Panc1 (cell line): ENCODE results near the gene SECTM1. TPM values are rescaled to one million over a fixed set of nuclear protein-coding genes. Genes with fewer than 3 reads are reported as not detected.

Source experiments
- ATAC-seq: fragments of 200-7000 bp; cut with Tn5 transposase; 2 replicates; pipeline ENCODE4 v1.9.1; 2020; ENCODE audit warnings: mild to moderate bottlenecking, moderate library complexity
- BruUV-seq: library from RNA; stranded (reverse); fragments of 400-500 nt; replicated peaks from 2 replicates; lab custom pipeline; 2021; lab: Mats Ljungman, UMichigan
- CTCF ChIA-PET: fragments of 300-600 bp; sonication (Branson Sonifier 250); formaldehyde crosslinking; loops from one replicate; lab custom pipeline; 2022; ENCODE audit warnings: antibody characterized with exemption; lab: Charles Lee
- POLR2A ChIA-PET: fragments of 300-600 bp; sonication (Branson Sonifier 250); formaldehyde crosslinking; loops from one replicate; lab custom pipeline; 2022; ENCODE audit warnings: antibody characterized with exemption; lab: Charles Lee
- DNase-seq: peaks from one replicate; pipeline ENCODE4 v3.0.0-alpha.2; 2010; ENCODE audit warnings: low read depth, low spot score
- H3K27ac ChIP-seq: 2 replicates; pipeline ENCODE4 v1.5.1; 2011; ENCODE audit warnings: mild to moderate bottlenecking, low read length, inconsistent platforms
- H3K27me3 ChIP-seq: fragments of 200-500 bp; sonication (Bioruptor generic); 2 replicates; pipeline ENCODE4 v1.6.0; 2014; ENCODE audit warnings: low read length, inconsistent platforms; ENCODE audit not compliant: control insufficient read depth, insufficient read depth
- H3K36me3 ChIP-seq: fragments of 200-500 bp; sonication (Bioruptor generic); 2 replicates; pipeline ENCODE4 v1.5.1; 2014; ENCODE audit warnings: inconsistent platforms, mild to moderate bottlenecking, low read length, moderate library complexity; ENCODE audit not compliant: control insufficient read depth, insufficient read depth
- H3K4me1 ChIP-seq: 2 replicates; pipeline ENCODE4 v1.5.1; 2011; ENCODE audit warnings: inconsistent platforms, mild to moderate bottlenecking, low read length, moderate library complexity; ENCODE audit not compliant: control insufficient read depth, insufficient read depth
- H3K4me3 ChIP-seq, 2 experiments: 2 replicates each; pipeline ENCODE4 v1.5.1; 2011 to 2012; ENCODE audit warnings: low read depth in 2 of 2, low read length in 2 of 2, mild to moderate bottlenecking in 2 of 2, inconsistent platforms in 1 of 2, moderate library complexity in 1 of 2
- H3K9me3 ChIP-seq: fragments of 200-500 bp; sonication (Bioruptor generic); 2 replicates; pipeline ENCODE4 v1.5.1; 2014; ENCODE audit warnings: low read depth, mild to moderate bottlenecking, inconsistent platforms, low read length, moderate library complexity; ENCODE audit not compliant: control insufficient read depth, insufficient read depth
- POLR2AphosphoS5 ChIP-seq: IDR thresholded peaks from 2 replicates; pipeline ENCODE4 v1.6.1; 2012; ENCODE audit warnings: mild to moderate bottlenecking, low read depth, low read length, moderate library complexity
- SIN3A ChIP-seq: IDR thresholded peaks from 2 replicates; pipeline ENCODE4 v1.6.1; 2012; ENCODE audit warnings: low read depth, mild to moderate bottlenecking, low read length, moderate library complexity, borderline replicate concordance; ENCODE audit not compliant: insufficient read depth
- TCF7L2 ChIP-seq: IDR thresholded peaks from 2 replicates; pipeline ENCODE4 v1.6.1; 2011; ENCODE audit warnings: mild to moderate bottlenecking, low read depth, low read length, inconsistent platforms
- in situ Hi-C: cut with HindIII; loops from 2 replicates; pipeline ENCODE4 v1.10.0; 2016; ENCODE audit warnings: low sequenced_read_pairs, low pct_unique_long_range_greater_than_20kb
- intact Hi-C: fragments of 100-400 bp; cut with micrococcal nuclease; formaldehyde crosslinking; loops from one replicate; pipeline ENCODE4 v1.10.0; 2022; ENCODE audit not compliant: unreplicated experiment
- total RNA-seq: library from RNA; stranded (reverse); gene quantifications from one replicate; pipeline ENCODE4 v1.2.1, GENCODE V29; 2021; ENCODE audit not compliant: unreplicated experiment
- TF ChIP-seq, protein P1 (sequence below): fragments of 450-650 bp; IDR thresholded peaks from 2 replicates; pipeline ENCODE4 v1.5.1; 2017; ENCODE audit warnings: mild to moderate bottlenecking
- TF ChIP-seq, protein P2 (sequence below), 2 experiments: IDR thresholded peaks; 2 replicates each; pipeline ENCODE4 v1.6.1; 2011 to 2012; ENCODE audit warnings: low read depth in 2 of 2, control low read depth in 1 of 2, low read length in 1 of 2, mild to moderate bottlenecking in 1 of 2, moderate library complexity in 1 of 2; ENCODE audit not compliant: insufficient read depth in 1 of 2

Gene SECTM1
- total RNA-seq, 1 experiment from 2014 or later = 5.4 TPM

DNA sequence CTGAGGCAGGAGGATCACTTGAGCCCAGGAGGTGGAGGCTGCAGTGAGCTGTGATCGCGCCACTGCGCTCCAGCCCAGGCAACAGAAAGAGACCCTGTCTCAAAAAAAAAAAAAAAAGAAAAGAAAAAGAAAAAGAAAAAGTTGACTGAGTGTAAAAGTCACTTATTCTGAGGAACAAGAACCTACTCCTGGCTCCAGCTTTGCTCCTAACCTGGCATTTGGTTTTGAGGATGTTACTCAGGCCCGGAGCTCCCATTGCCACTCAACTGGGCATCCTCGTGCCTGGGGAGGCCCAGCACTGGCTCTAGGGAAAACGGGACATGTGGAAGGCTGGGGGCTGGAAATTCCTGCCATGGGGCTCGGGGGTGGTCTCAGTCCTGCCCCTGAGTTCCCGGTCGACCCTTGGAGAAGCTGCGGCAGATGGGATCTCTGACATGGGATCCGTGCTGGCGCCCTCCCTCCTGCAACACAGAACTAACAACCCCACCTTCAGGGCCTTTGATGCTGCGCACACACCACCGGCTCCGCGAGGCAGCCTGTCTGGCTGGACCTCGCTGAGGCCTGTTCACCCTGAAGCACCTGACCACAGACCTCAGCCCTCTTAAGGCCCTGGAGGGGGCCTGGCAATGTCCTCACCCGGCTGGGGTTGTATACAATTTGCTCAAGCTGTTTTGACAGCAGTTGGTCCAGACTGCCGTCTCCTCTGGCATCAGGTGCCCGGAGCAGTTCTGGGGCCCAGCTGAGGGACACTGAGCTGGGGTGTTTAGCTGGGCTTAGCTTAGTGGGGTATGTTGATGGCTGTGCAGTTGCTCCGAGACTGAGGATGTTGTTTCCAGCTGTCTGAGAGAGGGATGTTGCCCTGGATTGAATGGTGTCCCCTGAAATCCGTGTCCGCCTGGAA, 28.5 kb downstream of the SECTM1 start:
- POLR2A ChIA-PET = interaction anchor here (0.6 kb wide), 1 partner anchor 110 kb away, joined by 4 read pairs; no protein-coding TSS in a partner anchor
- Histone ChIP-seq H3K9me3 (no peaks in the 10 kb centered on the region), H3K4me3 (no peak overlapping the region), H3K36me3 (no peaks in the 10 kb centered on the region), H3K4me1 (peaks cover 18% of the 10 kb centered on the region), H3K27me3 (no peaks in the 10 kb centered on the region), H3K27ac (no peak overlapping the region)
- CTCF ChIA-PET = no interaction called here
- TF ChIP-seq TCF7L2 (no peak), POLR2AphosphoS5 (no peak), SIN3A (no peak)
- TF ChIP-seq, protein P1, sequence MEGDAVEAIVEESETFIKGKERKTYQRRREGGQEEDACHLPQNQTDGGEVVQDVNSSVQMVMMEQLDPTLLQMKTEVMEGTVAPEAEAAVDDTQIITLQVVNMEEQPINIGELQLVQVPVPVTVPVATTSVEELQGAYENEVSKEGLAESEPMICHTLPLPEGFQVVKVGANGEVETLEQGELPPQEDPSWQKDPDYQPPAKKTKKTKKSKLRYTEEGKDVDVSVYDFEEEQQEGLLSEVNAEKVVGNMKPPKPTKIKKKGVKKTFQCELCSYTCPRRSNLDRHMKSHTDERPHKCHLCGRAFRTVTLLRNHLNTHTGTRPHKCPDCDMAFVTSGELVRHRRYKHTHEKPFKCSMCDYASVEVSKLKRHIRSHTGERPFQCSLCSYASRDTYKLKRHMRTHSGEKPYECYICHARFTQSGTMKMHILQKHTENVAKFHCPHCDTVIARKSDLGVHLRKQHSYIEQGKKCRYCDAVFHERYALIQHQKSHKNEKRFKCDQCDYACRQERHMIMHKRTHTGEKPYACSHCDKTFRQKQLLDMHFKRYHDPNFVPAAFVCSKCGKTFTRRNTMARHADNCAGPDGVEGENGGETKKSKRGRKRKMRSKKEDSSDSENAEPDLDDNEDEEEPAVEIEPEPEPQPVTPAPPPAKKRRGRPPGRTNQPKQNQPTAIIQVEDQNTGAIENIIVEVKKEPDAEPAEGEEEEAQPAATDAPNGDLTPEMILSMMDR = no peak
- TF ChIP-seq, protein P2, sequence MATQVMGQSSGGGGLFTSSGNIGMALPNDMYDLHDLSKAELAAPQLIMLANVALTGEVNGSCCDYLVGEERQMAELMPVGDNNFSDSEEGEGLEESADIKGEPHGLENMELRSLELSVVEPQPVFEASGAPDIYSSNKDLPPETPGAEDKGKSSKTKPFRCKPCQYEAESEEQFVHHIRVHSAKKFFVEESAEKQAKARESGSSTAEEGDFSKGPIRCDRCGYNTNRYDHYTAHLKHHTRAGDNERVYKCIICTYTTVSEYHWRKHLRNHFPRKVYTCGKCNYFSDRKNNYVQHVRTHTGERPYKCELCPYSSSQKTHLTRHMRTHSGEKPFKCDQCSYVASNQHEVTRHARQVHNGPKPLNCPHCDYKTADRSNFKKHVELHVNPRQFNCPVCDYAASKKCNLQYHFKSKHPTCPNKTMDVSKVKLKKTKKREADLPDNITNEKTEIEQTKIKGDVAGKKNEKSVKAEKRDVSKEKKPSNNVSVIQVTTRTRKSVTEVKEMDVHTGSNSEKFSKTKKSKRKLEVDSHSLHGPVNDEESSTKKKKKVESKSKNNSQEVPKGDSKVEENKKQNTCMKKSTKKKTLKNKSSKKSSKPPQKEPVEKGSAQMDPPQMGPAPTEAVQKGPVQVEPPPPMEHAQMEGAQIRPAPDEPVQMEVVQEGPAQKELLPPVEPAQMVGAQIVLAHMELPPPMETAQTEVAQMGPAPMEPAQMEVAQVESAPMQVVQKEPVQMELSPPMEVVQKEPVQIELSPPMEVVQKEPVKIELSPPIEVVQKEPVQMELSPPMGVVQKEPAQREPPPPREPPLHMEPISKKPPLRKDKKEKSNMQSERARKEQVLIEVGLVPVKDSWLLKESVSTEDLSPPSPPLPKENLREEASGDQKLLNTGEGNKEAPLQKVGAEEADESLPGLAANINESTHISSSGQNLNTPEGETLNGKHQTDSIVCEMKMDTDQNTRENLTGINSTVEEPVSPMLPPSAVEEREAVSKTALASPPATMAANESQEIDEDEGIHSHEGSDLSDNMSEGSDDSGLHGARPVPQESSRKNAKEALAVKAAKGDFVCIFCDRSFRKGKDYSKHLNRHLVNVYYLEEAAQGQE (IDR thresholded peaks at IDR 0.05; ENCODE audit: insufficient read depth in 1 of 2, low read depth in 2 of 2, low read length in 1 of 2) = no peak
- DNase-seq (no peak), ATAC-seq (no peak)
- in situ Hi-C loops (no loop called here), intact Hi-C loops (no loop called here)
- BruUV-seq = no TSS peak

DNA sequence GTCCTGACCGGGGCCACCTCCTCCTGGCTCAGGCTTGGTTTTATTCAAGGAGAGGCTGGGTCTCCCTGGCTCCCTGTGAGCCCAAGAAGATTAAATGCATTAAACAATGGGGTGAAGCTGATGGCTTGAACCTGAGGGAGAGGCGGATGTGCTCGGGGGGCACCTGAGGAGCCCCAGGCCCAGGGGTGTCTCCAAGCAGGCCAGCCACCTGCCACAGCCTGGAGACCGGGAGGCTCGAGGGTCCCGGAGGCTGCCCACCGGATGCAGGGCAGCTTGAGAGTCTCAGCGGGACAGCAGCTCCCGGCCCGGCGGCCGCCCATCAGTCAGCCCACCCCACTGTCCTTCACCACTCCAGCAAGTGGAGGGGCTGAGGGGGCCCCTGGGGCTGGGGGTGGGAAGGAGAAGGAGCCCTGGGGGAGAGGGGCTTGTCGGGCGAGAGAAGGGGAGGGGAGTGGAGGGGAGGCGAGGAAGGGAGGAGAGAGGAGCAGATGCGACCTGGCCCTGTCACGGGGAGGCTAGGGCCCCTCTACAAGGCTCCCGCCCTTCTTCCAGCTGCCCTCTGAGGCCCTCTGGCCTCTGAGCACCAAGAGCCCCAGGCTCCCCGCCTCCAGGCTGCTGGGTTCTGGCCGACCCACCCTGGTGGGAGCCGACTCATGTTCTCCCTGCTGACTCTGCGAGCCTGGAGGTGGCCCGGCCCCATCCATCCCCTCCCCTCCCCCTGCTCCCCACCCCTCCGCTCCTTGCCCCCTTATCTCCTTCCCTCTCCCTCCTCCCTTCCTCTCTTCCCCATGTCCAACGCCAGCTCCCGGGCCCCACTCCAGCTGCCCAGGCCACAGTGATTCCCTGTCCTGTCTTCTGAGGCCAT, 29.4 kb downstream of the SECTM1 start:
- ChIA-PET POLR2A (interaction anchor here (0.7 kb wide), 1 partner anchor 503 kb away, joined by 9 read pairs; no protein-coding TSS in a partner anchor), CTCF (no interaction called here)
- H3K27me3 ChIP-seq = no peaks in the 10 kb centered on the region
- intact Hi-C loops (no loop called here), in situ Hi-C loops (no loop called here)
- no peaks in the 10 kb centered on the region for H3K36me3 ChIP-seq
- no peak overlapping the region for H3K27ac ChIP-seq
- H3K9me3 ChIP-seq = no peaks in the 10 kb centered on the region
- H3K4me3 ChIP-seq = no peak overlapping the region
- DNase-seq = no peak
- TF ChIP-seq, protein P1 = no peak
- TF ChIP-seq SIN3A (no peak), TCF7L2 (no peak), POLR2AphosphoS5 (no peak)
- TF ChIP-seq, protein P2 (IDR thresholded peaks at IDR 0.05; ENCODE audit: insufficient read depth in 1 of 2, low read depth in 2 of 2, low read length in 1 of 2) = no peak
- peaks cover 23% of the 10 kb centered on the region for H3K4me1 ChIP-seq
- no TSS peak for BruUV-seq
- no peak for ATAC-seq
